SK-N-SH treated with all-trans-retinoic acid at 6 μM for 48 hours (cell line): ENCODE measurements around the gene FRMD4B.

Experiments
- ATAC-seq: fragments of 200-7000 bp; cut with Tn5 transposase; 3 replicates; pipeline ENCODE4 v1.9.1; 2020; ENCODE audit warnings: mild to moderate bottlenecking, moderate library complexity
- ARNTL ChIP-seq: fragments of 450-650 bp; formaldehyde crosslinking; IDR thresholded peaks from 2 replicates; pipeline ENCODE4 v1.5.0; 2020; ENCODE audit warnings: low read depth, mild to moderate bottlenecking, moderate library complexity, borderline replicate concordance
- BACH2 ChIP-seq: fragments of 250-450 bp; sonication (Bioruptor Pico); IDR thresholded peaks from 2 replicates; pipeline ENCODE4 v1.9.0; 2021; ENCODE audit warnings: mild to moderate bottlenecking, borderline replicate concordance
- CSDC2 ChIP-seq: fragments of 250-450 bp; sonication (Bioruptor Pico); IDR thresholded peaks from 2 replicates; pipeline ENCODE4 v1.5.0; 2020; ENCODE audit warnings: mild to moderate bottlenecking, moderate library complexity
- CSRNP3 ChIP-seq: fragments of 250-450 bp; sonication (Bioruptor Pico); IDR thresholded peaks from 2 replicates; pipeline ENCODE4 v1.5.1; 2021; ENCODE audit warnings: mild to moderate bottlenecking, moderate library complexity
- ESRRG ChIP-seq: fragments of 250-450 bp; sonication (Bioruptor Pico); IDR thresholded peaks from 2 replicates; pipeline ENCODE4 v1.6.1; 2021; ENCODE audit warnings: mild to moderate bottlenecking
- ISL1 ChIP-seq: fragments of 250-450 bp; sonication (Bioruptor Pico); IDR thresholded peaks from 2 replicates; pipeline ENCODE4 v2.1.2; 2022; ENCODE audit warnings: mild to moderate bottlenecking, moderate library complexity
- OSR1 ChIP-seq: fragments of 250-450 bp; sonication (Bioruptor Pico); IDR thresholded peaks from 2 replicates; pipeline ENCODE4 v1.8.0; 2022; ENCODE audit warnings: moderate library complexity, mild to moderate bottlenecking, inconsistent platforms
- PPARA ChIP-seq: fragments of 250-450 bp; sonication (Bioruptor Pico); IDR thresholded peaks from 2 replicates; pipeline ENCODE4 v1.5.0; 2020; ENCODE audit warnings: mild to moderate bottlenecking, borderline replicate concordance
- RARB ChIP-seq: fragments of 250-450 bp; sonication (Bioruptor Pico); IDR thresholded peaks from 2 replicates; pipeline ENCODE4 v1.8.0; 2021; ENCODE audit warnings: mild to moderate bottlenecking, moderate library complexity
- SNAI2 ChIP-seq: fragments of 250-450 bp; sonication (Bioruptor Pico); IDR thresholded peaks from 2 replicates; pipeline ENCODE4 v1.5.0; 2020; ENCODE audit warnings: mild to moderate bottlenecking, moderate library complexity
- TOX ChIP-seq: fragments of 250-450 bp; sonication (Bioruptor Pico); IDR thresholded peaks from 2 replicates; pipeline ENCODE4 v1.8.0; 2021; ENCODE audit warnings: mild to moderate bottlenecking, moderate library complexity, borderline replicate concordance
- ZC3H10 ChIP-seq: fragments of 250-450 bp; sonication (Bioruptor Pico); IDR thresholded peaks from 2 replicates; pipeline ENCODE4 v1.5.1; 2021; ENCODE audit warnings: mild to moderate bottlenecking, moderate library complexity
- ZNF565 ChIP-seq: fragments of 450-650 bp; formaldehyde crosslinking; conservative IDR thresholded peaks from 2 replicates; pipeline ENCODE4 v1.5.0; 2020; ENCODE audit warnings: low read depth, mild to moderate bottlenecking, moderate library complexity
- ZNF8 ChIP-seq: fragments of 450-650 bp; formaldehyde crosslinking; IDR thresholded peaks from 2 replicates; pipeline ENCODE4 v1.5.0; 2020; ENCODE audit warnings: mild to moderate bottlenecking, moderate library complexity
- TF ChIP-seq, protein P1 (sequence below): fragments of 250-450 bp; sonication (Bioruptor Pico); IDR thresholded peaks from 2 replicates; pipeline ENCODE4 v1.8.0; 2020; ENCODE audit warnings: mild to moderate bottlenecking, moderate library complexity, borderline replicate concordance
- TF ChIP-seq, protein P2 (sequence below): fragments of 250-450 bp; sonication (Bioruptor Pico); IDR thresholded peaks from 2 replicates; pipeline ENCODE4 v1.5.0; 2020; ENCODE audit warnings: mild to moderate bottlenecking, moderate library complexity

The FRMD4B gene

GRCh38 chr3:69212411-69213160 is 173.3 kb downstream of the FRMD4B start:
- no peak for TF ChIP-seq TOX (CRISPR knock-in tag)
- peak; percentile 75 for TF ChIP-seq ISL1 (CRISPR knock-in tag)
- 0 out of 2 replicates have a peak, but pooled peaks have one; percentile 40 for TF ChIP-seq ZC3H10 (CRISPR knock-in tag)
- peak; percentile 83 for ATAC-seq

DNA sequence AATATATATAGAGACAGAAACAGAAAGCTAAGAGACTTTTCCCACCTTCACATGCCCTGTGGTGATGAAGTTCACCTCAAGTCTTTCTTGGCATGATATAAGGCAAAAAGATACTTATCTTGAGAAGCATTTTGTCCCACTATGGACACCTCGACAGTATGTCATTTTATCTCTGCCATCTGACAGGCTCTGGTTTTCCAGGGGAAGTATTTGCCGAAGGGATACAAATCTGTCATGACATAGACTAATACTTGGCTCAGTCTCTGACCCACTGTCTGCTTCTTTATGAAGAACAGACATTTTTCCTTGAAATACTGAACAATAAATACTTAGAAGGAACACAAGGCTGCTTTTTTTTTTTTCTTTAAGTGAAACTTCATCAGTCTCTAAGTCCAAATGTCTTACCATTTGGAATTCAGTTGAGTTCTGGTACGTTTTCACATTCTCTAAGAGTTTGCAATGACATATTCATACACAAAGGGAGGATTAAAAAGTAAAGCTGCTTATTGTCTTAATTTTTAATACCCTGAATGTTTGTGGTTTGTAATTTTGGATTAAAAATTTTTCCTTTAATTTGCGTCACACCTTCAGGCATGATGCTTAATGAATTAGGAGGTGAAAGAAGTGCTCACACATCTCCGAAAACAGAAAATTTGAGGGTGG is 175.7 kb downstream of the FRMD4B start:
- ATAC-seq: no peak
- TF ChIP-seq ISL1 (CRISPR knock-in tag): 0 out of 2 replicates have a peak, but pooled peaks have one; percentile 21
- TF ChIP-seq ARNTL (CRISPR knock-in tag): no peak

- no peak for TF ChIP-seq RARB (CRISPR knock-in tag)
- no peak for TF ChIP-seq SNAI2
- TF ChIP-seq TOX (CRISPR knock-in tag): no peak
- TF ChIP-seq ZNF565: no peak
- TF ChIP-seq, protein P1, sequence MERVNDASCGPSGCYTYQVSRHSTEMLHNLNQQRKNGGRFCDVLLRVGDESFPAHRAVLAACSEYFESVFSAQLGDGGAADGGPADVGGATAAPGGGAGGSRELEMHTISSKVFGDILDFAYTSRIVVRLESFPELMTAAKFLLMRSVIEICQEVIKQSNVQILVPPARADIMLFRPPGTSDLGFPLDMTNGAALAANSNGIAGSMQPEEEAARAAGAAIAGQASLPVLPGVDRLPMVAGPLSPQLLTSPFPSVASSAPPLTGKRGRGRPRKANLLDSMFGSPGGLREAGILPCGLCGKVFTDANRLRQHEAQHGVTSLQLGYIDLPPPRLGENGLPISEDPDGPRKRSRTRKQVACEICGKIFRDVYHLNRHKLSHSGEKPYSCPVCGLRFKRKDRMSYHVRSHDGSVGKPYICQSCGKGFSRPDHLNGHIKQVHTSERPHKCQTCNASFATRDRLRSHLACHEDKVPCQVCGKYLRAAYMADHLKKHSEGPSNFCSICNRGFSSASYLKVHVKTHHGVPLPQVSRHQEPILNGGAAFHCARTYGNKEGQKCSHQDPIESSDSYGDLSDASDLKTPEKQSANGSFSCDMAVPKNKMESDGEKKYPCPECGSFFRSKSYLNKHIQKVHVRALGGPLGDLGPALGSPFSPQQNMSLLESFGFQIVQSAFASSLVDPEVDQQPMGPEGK (CRISPR knock-in tag): no peak
- TF ChIP-seq PPARA (CRISPR knock-in tag): no peak
- no peak for TF ChIP-seq CSDC2 (CRISPR knock-in tag)
- no peak for TF ChIP-seq OSR1 (CRISPR knock-in tag)
- TF ChIP-seq, protein P2, sequence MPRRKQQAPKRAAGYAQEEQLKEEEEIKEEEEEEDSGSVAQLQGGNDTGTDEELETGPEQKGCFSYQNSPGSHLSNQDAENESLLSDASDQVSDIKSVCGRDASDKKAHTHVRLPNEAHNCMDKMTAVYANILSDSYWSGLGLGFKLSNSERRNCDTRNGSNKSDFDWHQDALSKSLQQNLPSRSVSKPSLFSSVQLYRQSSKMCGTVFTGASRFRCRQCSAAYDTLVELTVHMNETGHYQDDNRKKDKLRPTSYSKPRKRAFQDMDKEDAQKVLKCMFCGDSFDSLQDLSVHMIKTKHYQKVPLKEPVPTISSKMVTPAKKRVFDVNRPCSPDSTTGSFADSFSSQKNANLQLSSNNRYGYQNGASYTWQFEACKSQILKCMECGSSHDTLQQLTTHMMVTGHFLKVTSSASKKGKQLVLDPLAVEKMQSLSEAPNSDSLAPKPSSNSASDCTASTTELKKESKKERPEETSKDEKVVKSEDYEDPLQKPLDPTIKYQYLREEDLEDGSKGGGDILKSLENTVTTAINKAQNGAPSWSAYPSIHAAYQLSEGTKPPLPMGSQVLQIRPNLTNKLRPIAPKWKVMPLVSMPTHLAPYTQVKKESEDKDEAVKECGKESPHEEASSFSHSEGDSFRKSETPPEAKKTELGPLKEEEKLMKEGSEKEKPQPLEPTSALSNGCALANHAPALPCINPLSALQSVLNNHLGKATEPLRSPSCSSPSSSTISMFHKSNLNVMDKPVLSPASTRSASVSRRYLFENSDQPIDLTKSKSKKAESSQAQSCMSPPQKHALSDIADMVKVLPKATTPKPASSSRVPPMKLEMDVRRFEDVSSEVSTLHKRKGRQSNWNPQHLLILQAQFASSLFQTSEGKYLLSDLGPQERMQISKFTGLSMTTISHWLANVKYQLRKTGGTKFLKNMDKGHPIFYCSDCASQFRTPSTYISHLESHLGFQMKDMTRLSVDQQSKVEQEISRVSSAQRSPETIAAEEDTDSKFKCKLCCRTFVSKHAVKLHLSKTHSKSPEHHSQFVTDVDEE (CRISPR knock-in tag): no peak
- no peak for ATAC-seq
Observed at GRCh38 chr3:69209413-69209812, 176.5 kb downstream of the FRMD4B start.

DNA sequence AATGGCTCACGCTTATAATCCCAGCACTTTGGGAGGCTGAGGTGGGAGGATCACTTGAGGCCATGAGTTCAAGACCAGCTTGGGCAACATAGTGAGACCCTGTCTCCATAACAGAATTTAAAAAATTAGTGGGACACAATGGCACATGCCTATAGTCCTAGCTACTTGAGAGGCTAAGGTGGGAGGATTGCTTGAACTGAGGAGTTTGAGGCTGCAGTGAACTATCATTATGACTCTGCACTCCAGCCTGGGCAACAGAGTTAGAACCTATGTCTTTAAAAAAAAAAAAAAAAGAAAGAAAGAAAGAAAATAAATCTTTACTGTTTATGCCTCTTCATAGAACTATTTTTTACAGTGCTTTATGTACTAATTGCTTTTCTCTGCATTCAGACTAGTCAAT is 178.9 kb downstream of the FRMD4B start:
- TF ChIP-seq TOX (CRISPR knock-in tag) (no peak), SNAI2 (no peak), BACH2 (CRISPR knock-in tag) (no peak), ESRRG (CRISPR knock-in tag) (no peak), ZNF565 (no peak), CSRNP3 (CRISPR knock-in tag) (no peak)

GRCh38 chr3:69205385-69205784 is 180.5 kb downstream of the FRMD4B start:
- no peak for ATAC-seq
- no peak for TF ChIP-seq ZNF8 (CRISPR knock-in tag)
- TF ChIP-seq, protein P2 (CRISPR knock-in tag): no peak

More for the DNA sequence above, 178.9 kb downstream of the FRMD4B start:
- no peak for ATAC-seq
